Coronary artery (tissue), 2 donors: ENCODE measurements around the gene MBOAT2.

ENCODE experiments used
- DNase-seq: peaks from one replicate; pipeline ENCODE4 v3.0.0-alpha.2; 2017; ENCODE audit warnings: low spot score
- H3K27ac ChIP-seq, 2 donors: fragments of 200-600 bp; sonication (generic); one replicate each; pipeline ENCODE4 v1.5.1; 2016 to 2019
- H3K4me3 ChIP-seq: fragments of 200-600 bp; sonication (generic); 2 replicates; pipeline ENCODE4 v1.5.1; 2016; ENCODE audit warnings: mild to moderate bottlenecking, moderate library complexity
- CTCF ChIP-seq: fragments of 200-600 bp; sonication (generic); IDR thresholded peaks from one replicate; pipeline ENCODE4 v1.5.1; 2019; ENCODE audit warnings: antibody characterized with exemption

The MBOAT2 gene

GRCh38 chr2:8893978-8894820, 109.3 kb downstream of the MBOAT2 start:
- H3K4me3 ChIP-seq, result no peak overlapping the region
- H3K27ac ChIP-seq, result no peak overlapping the region
- DNase-seq, result no peak
- no peak for TF ChIP-seq CTCF

- TF ChIP-seq CTCF, result no peak
- Histone ChIP-seq H3K27ac (no peak overlapping the region), H3K4me3 (no peak overlapping the region)
- no peak for DNase-seq
These were observed 110.0 kb downstream of the MBOAT2 start for GRCh38 chr2:8893474-8893873.

GRCh38 chr2:8892111-8892510, 111.4 kb downstream of the MBOAT2 start:
- no peak for DNase-seq
- TF ChIP-seq CTCF, result no peak
- H3K4me3 ChIP-seq, result no peak overlapping the region
- H3K27ac ChIP-seq, result no peak overlapping the region

- Histone ChIP-seq H3K4me3 (no peak overlapping the region), H3K27ac (no peak overlapping the region)
- no peak for DNase-seq
- no peak for TF ChIP-seq CTCF
These were observed 113.5 kb downstream of the MBOAT2 start for GRCh38 chr2:8889978-8890377.

GRCh38 chr2:8888963-8889362, 114.5 kb downstream of the MBOAT2 start:
- Histone ChIP-seq H3K4me3 (no peak overlapping the region), H3K27ac (no peak overlapping the region)
- TF ChIP-seq CTCF, result no peak
- DNase-seq, result no peak

GRCh38 chr2:8886876-8887275, 116.6 kb downstream of the MBOAT2 start:
- Histone ChIP-seq H3K4me3 (no peak overlapping the region), H3K27ac (no peak overlapping the region)
- DNase-seq, result no peak
- no peak for TF ChIP-seq CTCF

GRCh38 chr2:8886202-8886518, 117.3 kb downstream of the MBOAT2 start:
- no peak for TF ChIP-seq CTCF
- Histone ChIP-seq H3K27ac (no peak overlapping the region), H3K4me3 (no peak overlapping the region)
- no peak for DNase-seq
